ENCODE results near the gene MN1.

GRCh38 chr22:27747396-27748221, 53.9 kb downstream of the MN1 start:
- TF ChIP-seq, protein P1, sequence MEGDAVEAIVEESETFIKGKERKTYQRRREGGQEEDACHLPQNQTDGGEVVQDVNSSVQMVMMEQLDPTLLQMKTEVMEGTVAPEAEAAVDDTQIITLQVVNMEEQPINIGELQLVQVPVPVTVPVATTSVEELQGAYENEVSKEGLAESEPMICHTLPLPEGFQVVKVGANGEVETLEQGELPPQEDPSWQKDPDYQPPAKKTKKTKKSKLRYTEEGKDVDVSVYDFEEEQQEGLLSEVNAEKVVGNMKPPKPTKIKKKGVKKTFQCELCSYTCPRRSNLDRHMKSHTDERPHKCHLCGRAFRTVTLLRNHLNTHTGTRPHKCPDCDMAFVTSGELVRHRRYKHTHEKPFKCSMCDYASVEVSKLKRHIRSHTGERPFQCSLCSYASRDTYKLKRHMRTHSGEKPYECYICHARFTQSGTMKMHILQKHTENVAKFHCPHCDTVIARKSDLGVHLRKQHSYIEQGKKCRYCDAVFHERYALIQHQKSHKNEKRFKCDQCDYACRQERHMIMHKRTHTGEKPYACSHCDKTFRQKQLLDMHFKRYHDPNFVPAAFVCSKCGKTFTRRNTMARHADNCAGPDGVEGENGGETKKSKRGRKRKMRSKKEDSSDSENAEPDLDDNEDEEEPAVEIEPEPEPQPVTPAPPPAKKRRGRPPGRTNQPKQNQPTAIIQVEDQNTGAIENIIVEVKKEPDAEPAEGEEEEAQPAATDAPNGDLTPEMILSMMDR (IDR thresholded peaks at IDR 0.05) = no peak
- TF ChIP-seq POLR2A (IDR thresholded peaks at IDR 0.05) = no peak
